Measurements from ENCODE around the gene RANBP3L.

GRCh38 chr5:36230151-36230790 is 71.4 kb downstream of the RANBP3L start:
- TF ChIP-seq CTCF (IDR thresholded peaks at IDR 0.05; ENCODE audit: poor library complexity, severe bottlenecking): no peak
- no peak for TF ChIP-seq RAD21 (conservative IDR thresholded peaks at IDR 0.05)
- no peak for TF ChIP-seq REST (IDR thresholded peaks at IDR 0.05; ENCODE audit: borderline replicate concordance)
